HG02852 (cell line): ENCODE measurements around the gene COL6A3.
"Not testable (repeated sequence)": the region's sequence is repeated elsewhere in the genome, so short reads cannot be mapped to it uniquely, and the experiment has no call there.

Experiments used
- ATAC-seq: cut with Tn5 transposase; IDR thresholded peaks from one replicate; pipeline ENCODE4 v1.9.1; 2021; ENCODE audit warnings: mild to moderate bottlenecking, moderate library complexity; ENCODE audit not compliant: unreplicated experiment

COL6A3 gene

GRCh38 chr2:237319086-237319820 is 94.7 kb downstream of the COL6A3 start:
- no peak for ATAC-seq

- ATAC-seq: no peak
These were observed 97.6 kb downstream of the COL6A3 start for GRCh38 chr2:237316339-237316738.

- ATAC-seq: no peak
These were observed 98.1 kb downstream of the COL6A3 start for GRCh38 chr2:237315829-237316225.

GRCh38 chr2:237315170-237315828 is 98.7 kb downstream of the COL6A3 start:
- no peak for ATAC-seq

- ATAC-seq: no peak
These were observed 99.3 kb downstream of the COL6A3 start for GRCh38 chr2:237314681-237315080.

- ATAC-seq: no peak
These were observed 99.8 kb downstream of the COL6A3 start for GRCh38 chr2:237314198-237314597.

- ATAC-seq: no peak
These were observed 101.8 kb downstream of the COL6A3 start for GRCh38 chr2:237312021-237312755.

- no peak for ATAC-seq
These were observed 103.3 kb downstream of the COL6A3 start for GRCh38 chr2:237310515-237311114.

GRCh38 chr2:237309416-237309815 is 104.5 kb downstream of the COL6A3 start:
- no peak for ATAC-seq

GRCh38 chr2:237309011-237309410 is 105.0 kb downstream of the COL6A3 start:
- no peak for ATAC-seq

- no peak for ATAC-seq
These were observed 106.5 kb downstream of the COL6A3 start for GRCh38 chr2:237307474-237307873.

- ATAC-seq: no peak
These were observed 107.2 kb downstream of the COL6A3 start for GRCh38 chr2:237306787-237307170.

- no peak for ATAC-seq
These were observed 107.7 kb downstream of the COL6A3 start for GRCh38 chr2:237306083-237306786.

- ATAC-seq: no peak
These were observed 108.4 kb downstream of the COL6A3 start for GRCh38 chr2:237305579-237305978.

- no peak for ATAC-seq
These were observed 109.0 kb downstream of the COL6A3 start for GRCh38 chr2:237304763-237305514.

- ATAC-seq: not testable (repeated sequence)
These were observed 110.7 kb downstream of the COL6A3 start for GRCh38 chr2:237303244-237303643.

GRCh38 chr2:237301595-237301994 is 112.4 kb downstream of the COL6A3 start:
- ATAC-seq: no peak

GRCh38 chr2:237300739-237301138 is 113.2 kb downstream of the COL6A3 start:
- no peak for ATAC-seq

GRCh38 chr2:237299906-237300305 is 114.1 kb downstream of the COL6A3 start:
- ATAC-seq: no peak
